ENCODE measurements around the gene TM9SF1. TPM values are rescaled to one million over a fixed set of nuclear protein-coding genes. Genes with fewer than 3 reads are reported as not detected.

The TM9SF1 gene
- total and polyA plus RNA-seq, 2 of the 13 experiments (the other 11 are each of a cell fraction or from before 2014, with no cell fraction given) = 83.2 to 110 TPM

- no peak for TF ChIP-seq ZNF142 (CRISPR knock-in tag; IDR thresholded peaks at IDR 0.05)
- TF ChIP-seq NFE2L1 (CRISPR knock-in tag; IDR thresholded peaks at IDR 0.05; ENCODE audit: borderline replicate concordance) = no peak
- TF ChIP-seq TRIM24 (CRISPR knock-in tag; IDR thresholded peaks at IDR 0.05) = no peak
- no peak for TF ChIP-seq CREB3 (CRISPR knock-in tag; IDR thresholded peaks at IDR 0.05)
- no peak for TF ChIP-seq ARID2 (CRISPR knock-in tag; IDR thresholded peaks at IDR 0.05; ENCODE audit: borderline replicate concordance)
- no peak for TF ChIP-seq IRF2 (CRISPR knock-in tag; IDR thresholded peaks at IDR 0.05)
- no peak for TF ChIP-seq SRY (CRISPR knock-in tag; IDR thresholded peaks at IDR 0.05)
- no peak for TF ChIP-seq HIVEP1 (CRISPR knock-in tag; IDR thresholded peaks at IDR 0.05)
- no peak for TF ChIP-seq NR3C1 (CRISPR knock-in tag; IDR thresholded peaks at IDR 0.05)
- no peak for TF ChIP-seq ZBTB10 (CRISPR knock-in tag; IDR thresholded peaks at IDR 0.05; ENCODE audit: borderline replicate concordance)
- no peak for TF ChIP-seq ZNF121 (CRISPR knock-in tag; IDR thresholded peaks at IDR 0.05)
- TF ChIP-seq TBX3 (IDR thresholded peaks at IDR 0.05; ENCODE audit: borderline replicate concordance) = no peak
- peak; percentile 29; the same call in 1 of the 2 replicates for TF ChIP-seq IKZF5 (CRISPR knock-in tag; IDR thresholded peaks at IDR 0.05)
- TF ChIP-seq TCF7L2 (IDR thresholded peaks at IDR 0.05; ENCODE audit: low read depth, low read length) = no peak
- no peak for TF ChIP-seq BHLHE40 (IDR thresholded peaks at IDR 0.05; ENCODE audit: low read length)
Measured at GRCh38 chr14:24198814-24199524, 3.7 kb upstream of the TM9SF1 start (continued).
